ENCODE results near the gene ABTB2. TPM values are rescaled to one million over a fixed set of nuclear protein-coding genes. Genes with fewer than 3 reads are reported as not detected.

Gene ABTB2
- total and polyA plus RNA-seq, 7 donors = 4.5 to 24.7 (median 18.5) TPM

DNA sequence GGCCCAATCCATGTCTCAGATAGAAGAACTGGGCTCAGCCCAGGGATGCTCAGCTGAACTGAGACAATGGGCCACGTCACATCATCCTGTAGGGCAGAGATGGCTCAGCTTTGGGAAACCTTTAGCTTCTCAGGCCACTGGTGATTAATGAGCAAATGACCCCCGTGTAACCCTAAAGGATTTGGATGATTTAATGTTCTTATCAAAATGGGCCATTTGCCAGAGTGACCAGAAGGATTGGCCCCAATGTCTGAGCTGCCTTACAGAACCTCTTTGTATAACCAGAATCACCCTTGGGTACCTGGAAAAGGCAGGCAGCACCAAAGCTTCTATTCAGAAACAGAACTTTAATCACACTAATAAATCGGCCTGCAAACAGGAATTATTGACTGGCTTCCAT, 73.7 kb downstream of the ABTB2 start:
- no peak overlapping the region for H3K27ac ChIP-seq
- no peak overlapping the region for H3K4me3 ChIP-seq
- no peaks in the 10 kb centered on the region for H3K27me3 ChIP-seq (ENCODE audit: insufficient read depth in 3 of 3, low read length in 2 of 3)
- ATAC-seq (no peak), DNase-seq (no peak)
- TF ChIP-seq, protein P1, sequence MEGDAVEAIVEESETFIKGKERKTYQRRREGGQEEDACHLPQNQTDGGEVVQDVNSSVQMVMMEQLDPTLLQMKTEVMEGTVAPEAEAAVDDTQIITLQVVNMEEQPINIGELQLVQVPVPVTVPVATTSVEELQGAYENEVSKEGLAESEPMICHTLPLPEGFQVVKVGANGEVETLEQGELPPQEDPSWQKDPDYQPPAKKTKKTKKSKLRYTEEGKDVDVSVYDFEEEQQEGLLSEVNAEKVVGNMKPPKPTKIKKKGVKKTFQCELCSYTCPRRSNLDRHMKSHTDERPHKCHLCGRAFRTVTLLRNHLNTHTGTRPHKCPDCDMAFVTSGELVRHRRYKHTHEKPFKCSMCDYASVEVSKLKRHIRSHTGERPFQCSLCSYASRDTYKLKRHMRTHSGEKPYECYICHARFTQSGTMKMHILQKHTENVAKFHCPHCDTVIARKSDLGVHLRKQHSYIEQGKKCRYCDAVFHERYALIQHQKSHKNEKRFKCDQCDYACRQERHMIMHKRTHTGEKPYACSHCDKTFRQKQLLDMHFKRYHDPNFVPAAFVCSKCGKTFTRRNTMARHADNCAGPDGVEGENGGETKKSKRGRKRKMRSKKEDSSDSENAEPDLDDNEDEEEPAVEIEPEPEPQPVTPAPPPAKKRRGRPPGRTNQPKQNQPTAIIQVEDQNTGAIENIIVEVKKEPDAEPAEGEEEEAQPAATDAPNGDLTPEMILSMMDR (IDR thresholded peaks at IDR 0.05) = no peak
- WGBS, 3 donors = 70 to 74% (median 72%) methylated on average over 3 of the region's 3 CpGs
- intact Hi-C loops (cut with DNase I) = no loop called here
- H3K9me3 ChIP-seq = no peaks in the 10 kb centered on the region
- no peaks in the 10 kb centered on the region for H3K36me3 ChIP-seq (ENCODE audit: insufficient read depth in 1 of 2, low read depth in 1 of 2)
- H3K4me1 ChIP-seq = peaks cover 2% of the 10 kb centered on the region

DNA sequence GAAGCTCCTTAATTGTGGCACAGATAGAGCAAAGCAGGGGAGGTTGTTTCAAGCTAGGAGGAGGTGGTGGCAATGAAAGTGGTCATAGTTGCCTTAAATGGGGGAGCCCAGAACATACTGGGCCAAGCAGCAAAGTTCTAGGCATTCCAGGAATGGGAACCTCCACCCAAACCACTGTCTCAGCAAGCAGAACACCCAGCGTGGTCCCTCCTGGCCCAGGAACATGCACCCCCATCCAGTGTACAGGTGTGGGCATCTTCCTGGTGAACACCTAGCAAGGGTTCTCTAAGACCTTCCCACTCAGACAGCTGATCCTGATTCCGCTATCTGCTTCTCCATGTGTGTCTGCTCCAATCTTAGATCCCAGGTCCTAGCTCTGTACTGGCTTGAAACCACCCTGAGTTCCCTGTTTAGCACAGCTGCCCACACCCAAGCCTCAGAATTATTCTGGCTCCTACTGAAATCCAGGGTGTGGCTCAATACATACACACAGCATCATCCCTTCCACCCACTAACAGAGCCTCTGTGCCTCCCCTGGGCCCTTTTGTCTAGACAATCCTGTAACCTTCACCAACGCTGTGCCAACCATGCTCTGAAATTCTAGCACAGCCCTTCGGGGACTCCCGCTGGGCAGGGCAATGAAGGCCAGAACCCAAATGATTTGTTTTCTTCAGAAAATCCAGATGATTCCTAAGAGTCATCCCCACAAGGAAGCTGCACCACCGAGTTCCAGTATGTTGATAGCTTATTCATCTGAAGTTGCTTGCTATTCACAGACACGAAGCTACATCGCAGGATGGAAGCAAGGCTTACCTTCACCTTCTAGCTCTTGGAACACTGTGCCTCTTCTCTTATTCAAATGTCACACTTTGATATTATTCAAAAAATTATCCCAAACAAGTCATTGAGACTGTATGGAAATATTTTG, 76.6 kb downstream of the ABTB2 start:
- H3K4me3 ChIP-seq = no peak overlapping the region
- TF ChIP-seq, protein P1 (IDR thresholded peaks at IDR 0.05) = no peak
- H3K4me1 ChIP-seq = peaks cover 8% of the 10 kb centered on the region
- no peaks in the 10 kb centered on the region for H3K9me3 ChIP-seq
- DNase-seq (no peak), ATAC-seq (peak in 1 of 4 donors; percentile 5)
- H3K27ac ChIP-seq = no peak overlapping the region
- 85 to 88% (median 85%) methylated on average over 8 of the region's 8 CpGs for WGBS, 3 donors
- no peaks in the 10 kb centered on the region for H3K27me3 ChIP-seq (ENCODE audit: insufficient read depth in 3 of 3, low read length in 2 of 3)
- no peaks in the 10 kb centered on the region for H3K36me3 ChIP-seq (ENCODE audit: insufficient read depth in 1 of 2, low read depth in 1 of 2)
- intact Hi-C loops (cut with DNase I) = no loop called here

DNA sequence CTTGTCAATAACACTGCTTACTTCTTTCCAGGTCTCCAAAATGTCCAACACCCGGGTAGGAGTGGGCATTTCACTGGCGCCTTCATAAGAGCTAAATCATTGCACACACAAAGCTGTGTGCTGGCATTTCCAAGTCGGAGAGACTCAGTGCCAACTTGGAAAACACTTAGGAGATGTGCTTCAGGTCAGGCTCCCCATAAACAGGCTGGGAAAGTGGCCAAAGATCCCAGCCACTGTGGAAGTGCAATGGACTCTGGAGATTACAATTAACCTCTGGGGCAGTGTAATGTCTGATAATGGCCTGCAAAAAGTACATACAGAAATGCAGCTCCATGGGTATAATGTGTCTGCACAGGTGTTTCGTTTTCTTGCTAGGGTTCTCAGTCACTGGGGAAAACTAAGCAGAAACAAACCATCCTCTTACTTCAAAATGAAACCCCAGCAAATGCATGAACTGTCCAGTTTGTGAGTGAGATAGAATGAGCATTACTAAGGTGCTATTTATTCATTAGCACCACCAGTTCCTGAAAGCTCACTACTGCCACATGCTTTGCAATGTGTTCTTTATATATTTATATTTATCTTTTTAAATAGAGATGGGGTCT, 79.0 kb downstream of the ABTB2 start:
- 21 to 39% (median 34%) methylated on average over 4 of the region's 4 CpGs for WGBS, 3 donors
- no peaks in the 10 kb centered on the region for H3K27me3 ChIP-seq (ENCODE audit: insufficient read depth in 3 of 3, low read length in 2 of 3)
- no peak for DNase-seq
- H3K9me3 ChIP-seq = no peaks in the 10 kb centered on the region
- peaks cover 27% of the 10 kb centered on the region for H3K4me1 ChIP-seq
- H3K36me3 ChIP-seq (ENCODE audit: insufficient read depth in 1 of 2, low read depth in 1 of 2) = no peaks in the 10 kb centered on the region
- no peak for ATAC-seq
- H3K27ac ChIP-seq = no peak overlapping the region
- intact Hi-C loops (cut with DNase I) = loop anchor here in 1 of 2 donors (10.0 kb wide), 1 partner anchor 76 kb away; the partner anchor contains the start of gene ABTB2
- H3K4me3 ChIP-seq = no peak overlapping the region
- TF ChIP-seq, protein P1 (IDR thresholded peaks at IDR 0.05) = no peak

DNA sequence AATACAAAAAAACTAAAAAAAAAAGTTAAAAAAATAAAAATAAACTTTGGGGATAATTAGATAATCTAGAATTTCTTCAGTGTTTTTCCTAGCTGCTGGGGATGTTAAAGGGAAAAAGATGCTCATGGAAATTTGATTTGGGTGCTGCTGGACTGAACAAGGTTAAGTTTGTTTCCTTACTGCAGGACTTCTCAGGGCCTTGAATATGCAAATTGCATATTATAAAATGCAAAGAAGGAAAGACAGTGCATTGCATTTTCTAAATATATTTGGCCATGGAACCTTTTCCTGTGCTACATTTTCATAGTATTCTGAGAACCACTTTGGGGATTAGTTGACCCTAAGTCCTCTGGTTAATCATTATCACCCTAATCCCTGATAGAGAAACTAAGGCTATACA, 79.6 kb downstream of the ABTB2 start:
- H3K4me1 ChIP-seq = peaks cover 27% of the 10 kb centered on the region
- no peak overlapping the region for H3K27ac ChIP-seq
- H3K4me3 ChIP-seq = no peak overlapping the region
- no peaks in the 10 kb centered on the region for H3K36me3 ChIP-seq (ENCODE audit: insufficient read depth in 1 of 2, low read depth in 1 of 2)
- H3K9me3 ChIP-seq = no peaks in the 10 kb centered on the region
- DNase-seq (no peak), ATAC-seq (no peak)
- no peaks in the 10 kb centered on the region for H3K27me3 ChIP-seq (ENCODE audit: insufficient read depth in 3 of 3, low read length in 2 of 3)
- intact Hi-C loops (cut with DNase I) = loop anchor here in 1 of 2 donors (10.0 kb wide), 1 partner anchor 77 kb away; the partner anchor contains the start of gene ABTB2
- TF ChIP-seq, protein P1 (IDR thresholded peaks at IDR 0.05) = no peak

Measured in psoas muscle (tissue), 8 donors.